Measurements from ENCODE around the gene GABARAPL1.

- TF ChIP-seq EZH2 (IDR thresholded peaks at IDR 0.05; ENCODE audit: low read length, missing control alignments) (no peak), CTCF (conservative IDR thresholded peaks at IDR 0.05 in 1 of 2, IDR thresholded peaks at IDR 0.05 in 1 of 2; ENCODE audit: low read depth in 1 of 2, low read length in 2 of 2) (no peak)
Observed at GRCh38 chr12:10238526-10238925, 25.8 kb downstream of the GABARAPL1 start.

All from fibroblast of lung (primary cell).